ENCODE results near the gene VCL. TPM values are rescaled to one million over a fixed set of nuclear protein-coding genes. Genes with fewer than 3 reads are reported as not detected.

The VCL gene
- total and polyA plus RNA-seq, 7 donors = 6.2 to 451 (median 179) TPM

- Histone ChIP-seq H3K9me3 (no peaks in the 10 kb centered on the region), H3K27ac (peak overlapping the region in 2 of 4 donors; percentile 18 to 47), H3K4me3 (no peak overlapping the region), H3K27me3 (no peaks in the 10 kb centered on the region), H3K4me1 (peaks cover 0 to 76% (median 69%) of the 10 kb centered on the region in 4 donors), H3K36me3 (no peaks in the 10 kb centered on the region)
- DNase-seq = no peak
- TF ChIP-seq CTCF (IDR thresholded peaks at IDR 0.05) (no peak), EP300 (IDR thresholded peaks at IDR 0.05) (no peak), POLR2A (IDR thresholded peaks at IDR 0.05) (no peak), POLR2AphosphoS5 (IDR thresholded peaks at IDR 0.05) (no peak)
- intact Hi-C loops (cut with DNase I) = no loop called here
- WGBS, 2 donors = 25 to 64% methylated on average over 2 of the region's 2 CpGs
Measured at GRCh38 chr10:74018241-74018640, 20.3 kb downstream of the VCL start.

- peaks cover 0 to 87% (median 78%) of the 10 kb centered on the region in 4 donors for H3K4me1 ChIP-seq
- 67 to 73% methylated on average over 4 of the region's 4 CpGs for WGBS, 2 donors
- intact Hi-C loops (cut with DNase I) = no loop called here
- H3K36me3 ChIP-seq = no peaks in the 10 kb centered on the region
- peak overlapping the region; percentile 11 to 65 (median 50) for H3K27ac ChIP-seq
- H3K27me3 ChIP-seq = no peaks in the 10 kb centered on the region
- no peak for TF ChIP-seq POLR2A (IDR thresholded peaks at IDR 0.05)
- peak in 2 of 4 donors; percentile 6 to 9 for TF ChIP-seq POLR2AphosphoS5 (IDR thresholded peaks at IDR 0.05)
- no peak for TF ChIP-seq CTCF (IDR thresholded peaks at IDR 0.05)
- no peak for TF ChIP-seq EP300 (IDR thresholded peaks at IDR 0.05)
- no peak for DNase-seq
- H3K4me3 ChIP-seq = no peak overlapping the region
- H3K9me3 ChIP-seq = no peaks in the 10 kb centered on the region
Measured at GRCh38 chr10:74021248-74022055, 23.5 kb downstream of the VCL start.

GRCh38 chr10:74022926-74023629 lies 25.2 kb downstream of the VCL start:
- no peaks in the 10 kb centered on the region for H3K36me3 ChIP-seq
- TF ChIP-seq POLR2AphosphoS5 (IDR thresholded peaks at IDR 0.05) = no peak
- no peak for TF ChIP-seq EP300 (IDR thresholded peaks at IDR 0.05)
- no peak for TF ChIP-seq CTCF (IDR thresholded peaks at IDR 0.05)
- no peak for TF ChIP-seq POLR2A (IDR thresholded peaks at IDR 0.05)
- H3K4me3 ChIP-seq = no peak overlapping the region
- WGBS, 2 donors = 67 to 69% methylated on average over 5 of the region's 5 CpGs
- peaks cover 0 to 97% (median 80%) of the 10 kb centered on the region in 4 donors for H3K4me1 ChIP-seq
- DNase-seq = no peak
- H3K9me3 ChIP-seq = no peaks in the 10 kb centered on the region
- H3K27ac ChIP-seq = peak overlapping the region in 2 of 4 donors; percentile 60 to 65
- no peaks in the 10 kb centered on the region for H3K27me3 ChIP-seq
- intact Hi-C loops (cut with DNase I) = no loop called here

GRCh38 chr10:74024600-74024999 lies 26.7 kb downstream of the VCL start:
- no peak for DNase-seq
- Histone ChIP-seq H3K27ac (peak overlapping the region in 2 of 4 donors; percentile 60 to 65), H3K4me1 (peaks cover 0 to 92% (median 81%) of the 10 kb centered on the region in 4 donors), H3K36me3 (no peaks in the 10 kb centered on the region), H3K4me3 (no peak overlapping the region), H3K27me3 (no peaks in the 10 kb centered on the region), H3K9me3 (no peaks in the 10 kb centered on the region)
- intact Hi-C loops (cut with DNase I) = no loop called here
- TF ChIP-seq EP300 (IDR thresholded peaks at IDR 0.05) (no peak), POLR2AphosphoS5 (IDR thresholded peaks at IDR 0.05) (no peak), POLR2A (IDR thresholded peaks at IDR 0.05) (no peak), CTCF (IDR thresholded peaks at IDR 0.05) (no peak)
